Jurkat, Clone E6-1 (cell line): ENCODE results near the gene PROCA1.

ENCODE experiments used
- DNase-seq: peaks from one replicate; pipeline ENCODE4 v3.0.0-alpha.2; 2011; ENCODE audit warnings: low read depth, low spot score
- H3K4me3 ChIP-seq: 2 replicates; pipeline ENCODE4 v1.5.1; 2011; ENCODE audit warnings: mild to moderate bottlenecking, low read length, control low read depth, moderate library complexity

The PROCA1 gene

GRCh38 chr17:28716740-28717577, 5.3 kb upstream of the PROCA1 start:
- DNase-seq = no peak
- no peak overlapping the region for H3K4me3 ChIP-seq

- no peak overlapping the region for H3K4me3 ChIP-seq
- no peak for DNase-seq
Observed at GRCh38 chr17:28715217-28715616, 3.5 kb upstream of the PROCA1 start.

DNA sequence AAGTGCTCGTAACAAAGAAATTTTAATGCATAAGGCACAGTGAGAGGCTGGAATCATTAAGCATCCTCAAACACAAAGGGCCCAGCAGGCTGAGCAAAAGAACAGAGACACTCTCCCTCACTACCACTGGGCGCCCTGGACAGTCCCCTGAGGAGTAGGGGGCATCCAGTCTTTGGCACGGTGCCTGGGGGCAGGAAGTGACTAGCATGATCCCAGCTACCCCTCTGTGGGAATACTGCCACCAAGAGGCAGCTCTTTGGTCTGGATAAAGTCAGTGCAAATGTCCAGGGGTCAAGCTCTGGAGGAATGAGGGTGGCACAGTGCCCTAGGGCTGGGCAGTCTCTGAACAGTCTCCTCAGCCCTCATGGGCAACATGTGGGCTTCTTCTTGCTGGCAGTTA, 2.6 kb upstream of the PROCA1 start:
- no peak overlapping the region for H3K4me3 ChIP-seq
- no peak for DNase-seq

GRCh38 chr17:28712705-28713415, 1.2 kb upstream of the PROCA1 start:
- H3K4me3 ChIP-seq = no peak overlapping the region

GRCh38 chr17:28712032-28712704, 480 bp upstream of the PROCA1 start:
- no peak overlapping the region for H3K4me3 ChIP-seq
- no peak for DNase-seq

More at GRCh38 chr17:28712705-28713415, 1.2 kb upstream of the PROCA1 start:
- no peak for DNase-seq

GRCh38 chr17:28710861-28711722, 596 bp downstream of the PROCA1 start:
- peak; percentile 68 for DNase-seq
- H3K4me3 ChIP-seq = peak overlapping the region; percentile 56

- no peak overlapping the region for H3K4me3 ChIP-seq
- DNase-seq = no peak
Observed at GRCh38 chr17:28707339-28707720, 4.4 kb downstream of the PROCA1 start.

DNA sequence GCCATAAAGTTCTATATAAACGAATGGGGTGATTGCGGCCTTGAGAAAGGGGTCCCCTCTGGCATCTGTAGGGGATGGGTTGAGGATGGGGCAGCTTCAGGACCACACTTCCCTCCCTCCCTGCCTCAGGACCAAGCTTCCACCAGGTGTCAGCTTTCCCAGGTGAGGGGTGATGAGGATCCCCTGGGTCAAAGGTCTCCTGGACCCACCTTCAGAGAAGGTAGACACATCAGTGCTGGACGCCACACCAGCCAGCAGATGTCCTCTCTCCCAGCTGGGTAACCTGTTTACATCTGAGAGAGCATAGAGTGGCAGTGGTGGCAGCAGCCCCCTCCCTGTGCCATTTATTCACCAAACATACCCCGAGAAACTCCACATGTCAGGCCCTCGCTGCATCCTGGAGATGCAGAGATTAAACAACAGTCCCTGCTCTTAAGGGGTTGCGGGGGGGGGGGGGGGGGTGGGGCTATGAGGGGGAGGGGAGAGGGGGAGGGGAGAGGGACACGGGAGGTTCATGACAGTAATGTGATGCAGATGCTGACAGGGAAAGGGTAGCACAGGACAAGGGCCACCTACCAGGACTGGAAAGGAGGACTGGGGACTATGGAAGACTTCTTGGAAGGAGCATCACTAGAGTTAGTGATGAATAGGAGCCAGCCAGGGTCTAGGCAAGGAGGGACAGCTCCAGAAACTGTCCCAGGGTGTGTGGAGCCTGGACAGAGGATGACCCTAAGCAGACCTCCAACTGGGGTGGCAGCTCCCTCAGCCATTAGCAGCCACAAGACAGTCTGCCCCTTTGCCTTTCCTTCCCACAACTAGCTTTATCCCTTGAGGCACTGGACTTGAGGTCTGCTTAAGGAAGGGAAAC, 5.0 kb downstream of the PROCA1 start:
- DNase-seq = no peak
- H3K4me3 ChIP-seq = no peak overlapping the region

DNA sequence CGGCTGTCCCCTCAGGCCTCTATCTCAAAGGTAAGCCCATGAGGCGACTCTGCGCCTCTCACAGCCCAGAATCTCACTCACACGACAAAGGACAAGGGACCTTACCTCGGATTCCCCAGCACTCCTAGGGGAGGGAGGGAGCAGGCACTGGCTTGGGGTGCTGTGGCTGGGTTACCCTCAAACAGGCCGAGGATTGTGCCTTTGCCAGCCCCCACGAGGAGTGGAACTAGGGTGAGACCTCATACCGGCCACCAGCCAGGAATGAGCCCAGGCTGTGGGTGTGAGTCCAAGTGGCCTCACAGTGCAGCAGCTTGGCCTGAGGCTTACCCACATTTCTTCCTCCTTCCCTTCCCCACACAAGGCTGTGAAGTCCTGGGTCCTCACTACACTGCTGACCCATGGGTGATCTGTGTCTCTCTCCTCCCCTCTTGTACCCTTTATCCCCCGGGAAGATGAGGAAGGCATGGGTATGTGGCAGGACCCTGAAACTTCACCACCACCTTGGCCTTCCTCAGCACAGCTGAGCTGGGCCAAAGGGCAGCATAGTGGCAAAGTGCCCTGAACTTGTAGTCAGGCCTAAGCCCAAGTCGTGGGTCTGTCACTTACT, 5.9 kb downstream of the PROCA1 start:
- H3K4me3 ChIP-seq = no peak overlapping the region

DNA sequence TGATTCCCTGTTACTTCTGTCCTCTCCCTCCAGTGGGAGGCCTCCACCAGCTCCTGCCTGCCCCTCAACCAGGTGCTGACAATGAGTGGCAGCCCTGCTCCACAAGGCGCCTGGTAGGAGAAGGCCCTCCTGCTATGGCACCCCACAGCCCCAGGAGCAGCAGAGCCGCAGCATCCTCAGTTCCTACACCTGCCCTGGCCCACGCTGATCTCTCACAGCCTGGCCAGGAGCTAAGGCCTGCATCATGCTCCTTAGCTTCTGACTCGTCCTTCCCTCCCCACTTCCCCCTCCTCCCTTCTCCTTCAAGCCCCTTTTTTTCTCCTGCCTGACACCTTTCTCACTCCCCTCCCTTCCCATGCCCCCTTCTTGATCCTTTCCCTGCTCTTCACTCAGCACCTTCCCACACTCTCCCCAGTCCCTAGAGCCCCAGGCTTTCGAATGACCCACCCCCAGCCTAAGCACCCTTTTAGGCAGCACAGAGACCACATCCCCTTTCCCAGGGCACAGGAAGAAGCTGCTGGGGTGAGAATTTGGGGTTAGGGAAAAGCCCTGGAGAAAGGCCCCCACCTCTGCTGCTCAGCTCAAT, 6.5 kb downstream of the PROCA1 start:
- no peak for DNase-seq
- no peak overlapping the region for H3K4me3 ChIP-seq

More for the DNA sequence above, 5.9 kb downstream of the PROCA1 start:
- no peak for DNase-seq

DNA sequence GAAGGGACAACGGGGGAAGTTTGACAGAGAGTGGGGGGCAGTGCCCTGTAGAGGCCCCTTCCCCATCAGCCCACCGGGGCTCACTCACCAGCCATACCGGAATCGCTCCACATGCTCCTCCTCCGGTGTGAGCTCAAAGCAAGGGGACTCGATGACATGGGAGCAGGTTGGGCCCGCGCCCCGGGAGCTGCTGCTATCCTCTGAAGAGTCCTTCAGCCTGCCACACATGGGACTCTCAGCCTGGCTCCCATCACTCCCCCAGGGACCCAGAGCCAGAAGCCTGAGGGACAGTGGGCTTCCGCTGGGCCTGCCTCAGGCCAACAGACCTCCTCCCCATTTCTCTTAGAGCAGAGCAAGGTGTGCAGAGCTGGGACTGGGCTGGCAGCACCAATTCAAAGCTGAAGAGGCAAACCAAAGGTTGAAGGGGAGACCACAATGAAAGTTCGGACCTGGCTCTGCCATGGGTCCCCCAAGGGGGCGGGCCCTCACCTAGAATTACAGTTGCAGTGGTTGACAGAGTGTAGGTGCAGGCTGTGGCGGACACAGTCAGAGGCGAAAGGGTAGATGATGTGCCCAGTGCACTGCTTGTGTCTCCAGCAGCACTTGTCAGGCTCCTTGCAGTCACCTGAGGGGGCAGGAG, 7.3 kb downstream of the PROCA1 start:
- H3K4me3 ChIP-seq = no peak overlapping the region
- DNase-seq = no peak

DNA sequence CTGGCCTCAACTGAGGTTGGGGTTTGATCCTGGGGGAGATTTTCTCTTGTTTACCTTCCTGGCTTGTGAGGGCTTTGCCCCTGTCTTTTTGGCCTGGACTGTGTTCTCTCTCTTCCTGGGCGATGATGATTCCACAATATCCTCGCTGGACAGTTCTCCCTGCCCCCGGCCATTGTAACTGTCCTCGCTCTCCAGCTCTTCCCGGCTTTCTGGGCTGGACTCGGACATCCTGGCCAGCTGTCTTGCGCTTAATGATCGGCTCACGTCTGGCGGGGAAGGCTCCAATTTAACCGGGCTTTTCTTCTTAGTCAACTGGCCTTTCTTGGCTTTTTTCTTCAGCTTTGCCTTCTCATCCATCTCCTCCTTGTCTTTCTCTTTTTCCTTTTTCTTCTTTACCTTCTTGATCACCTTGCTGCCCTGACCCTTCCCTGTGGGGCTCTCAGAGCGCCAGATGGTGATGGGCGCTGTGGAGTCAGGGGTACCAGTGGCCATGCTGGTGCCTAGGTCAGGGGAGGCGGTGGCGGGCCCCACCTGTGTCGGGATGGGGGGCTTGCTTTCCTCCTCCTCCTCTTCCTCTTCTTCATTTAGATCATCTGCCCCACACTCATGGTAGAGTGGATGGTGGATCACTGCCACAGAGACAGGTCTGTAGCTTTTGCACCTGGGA, 8.0 kb downstream of the PROCA1 start:
- no peak for DNase-seq
- H3K4me3 ChIP-seq = no peak overlapping the region

GRCh38 chr17:28702752-28703150, 8.9 kb downstream of the PROCA1 start:
- H3K4me3 ChIP-seq = no peak overlapping the region
- DNase-seq = no peak

- no peak for DNase-seq
- no peak overlapping the region for H3K4me3 ChIP-seq
Observed at GRCh38 chr17:28702026-28702751, 9.5 kb downstream of the PROCA1 start.

DNA sequence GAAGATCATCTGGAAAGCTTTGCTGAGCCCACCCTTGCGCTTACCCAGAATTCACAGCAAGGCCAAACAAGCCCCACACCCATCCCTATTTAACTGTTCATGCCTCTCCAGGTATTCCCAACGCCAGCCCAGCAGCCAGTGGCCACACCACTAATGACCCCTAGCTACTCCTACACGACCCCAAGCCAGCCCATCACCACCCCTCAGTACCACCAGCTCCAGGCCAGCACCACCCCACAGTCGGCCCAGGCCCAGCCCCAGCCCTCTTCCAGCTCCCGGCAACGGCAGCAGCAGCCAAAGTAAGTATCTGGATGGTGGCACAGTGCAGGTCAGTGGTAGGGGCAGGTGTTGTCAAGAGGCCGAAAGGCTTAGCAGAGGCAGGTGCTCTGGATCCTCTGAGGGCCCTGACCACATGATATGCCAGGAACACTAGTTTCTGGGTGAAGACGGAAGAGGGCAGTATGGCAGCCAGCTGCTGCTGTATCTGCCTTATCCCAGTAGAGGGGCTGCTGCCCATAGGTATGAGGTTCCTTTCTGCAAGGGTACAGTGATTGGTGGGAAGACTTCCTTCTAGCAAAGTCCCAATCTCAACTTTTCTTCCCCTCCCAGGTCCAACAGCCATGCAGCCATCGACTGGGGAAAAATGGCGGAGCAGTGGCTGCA, 10.7 kb downstream of the PROCA1 start:
- DNase-seq = no peak
- H3K4me3 ChIP-seq = no peak overlapping the region
